ENCODE measurements around the gene CEP162.

- TF ChIP-seq CTCF (conservative IDR thresholded peaks at IDR 0.05; ENCODE audit: low read depth in 2 of 2) (no peak), POLR2AphosphoS5 (IDR thresholded peaks at IDR 0.05; ENCODE audit: low read depth) (no peak), EZH2 (IDR thresholded peaks at IDR 0.05; ENCODE audit: low read depth, unreplicated experiment) (no peak), CREB1 (CRISPR knock-in tag; IDR thresholded peaks at IDR 0.05; ENCODE audit: low read depth) (no peak)
Observed at GRCh38 chr6:84222426-84222825, 5.0 kb downstream of the CEP162 start.
